GM18951 (cell line): Measurements from ENCODE around the gene TBXA2R.
"Not testable (repeated sequence)": the region's sequence is repeated elsewhere in the genome, so short reads cannot be mapped to it uniquely, and the experiment has no call there.

Source experiments
- POLR2A ChIP-seq: IDR thresholded peaks from 4 replicates; pipeline ENCODE4 v1.6.1; 2011; ENCODE audit warnings: mild to moderate bottlenecking; ENCODE audit not compliant: insufficient read length, insufficient read depth; ENCODE audit errors: extremely low read depth
- in situ Hi-C: fragments of 300-500 bp; cut with MboI; formaldehyde crosslinking; loops from one replicate; pipeline ENCODE4 v1.12.0; 2022; ENCODE audit warnings: low sequenced_read_pairs, mixed read lengths, inconsistent platforms; ENCODE audit not compliant: unreplicated experiment

Gene TBXA2R

DNA sequence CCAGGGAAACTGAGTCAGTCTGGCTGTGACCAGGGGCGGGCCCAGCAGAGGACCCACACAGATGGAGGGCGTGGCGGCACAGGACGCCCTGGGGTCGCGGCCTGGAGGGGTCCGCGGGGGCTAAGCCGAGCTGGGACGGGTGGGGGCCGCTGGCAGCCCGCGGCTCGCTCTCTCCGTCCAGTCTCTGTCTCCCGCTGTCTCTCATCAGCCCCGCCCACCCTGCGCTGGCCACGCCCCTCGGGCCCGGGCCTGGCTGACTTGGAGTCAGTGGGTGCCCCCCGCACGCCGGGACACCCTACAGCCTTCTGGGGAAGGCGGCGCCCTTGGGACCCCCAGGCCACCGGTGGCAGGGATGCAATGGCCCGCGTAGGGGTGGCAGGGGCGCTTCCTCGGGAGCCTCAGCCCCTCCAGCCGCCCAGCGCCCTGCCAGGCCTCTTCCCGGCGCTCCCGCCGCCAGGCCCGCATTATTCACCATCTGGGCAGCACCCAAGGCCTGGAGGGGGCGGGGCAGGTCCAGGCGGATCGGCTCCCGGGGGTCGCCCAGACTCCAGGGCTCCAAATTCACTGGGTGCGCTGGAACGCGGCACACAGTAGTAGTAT lies at the start of gene TBXA2R:
TSS of gene TBXA2R (minus strand) at position 186 of the 600 bp plus-strand sequence. CDS start 6,241 bp downstream, outside the sequence.
- in situ Hi-C loops, result no loop called here
- no peak for TF ChIP-seq POLR2A

DNA sequence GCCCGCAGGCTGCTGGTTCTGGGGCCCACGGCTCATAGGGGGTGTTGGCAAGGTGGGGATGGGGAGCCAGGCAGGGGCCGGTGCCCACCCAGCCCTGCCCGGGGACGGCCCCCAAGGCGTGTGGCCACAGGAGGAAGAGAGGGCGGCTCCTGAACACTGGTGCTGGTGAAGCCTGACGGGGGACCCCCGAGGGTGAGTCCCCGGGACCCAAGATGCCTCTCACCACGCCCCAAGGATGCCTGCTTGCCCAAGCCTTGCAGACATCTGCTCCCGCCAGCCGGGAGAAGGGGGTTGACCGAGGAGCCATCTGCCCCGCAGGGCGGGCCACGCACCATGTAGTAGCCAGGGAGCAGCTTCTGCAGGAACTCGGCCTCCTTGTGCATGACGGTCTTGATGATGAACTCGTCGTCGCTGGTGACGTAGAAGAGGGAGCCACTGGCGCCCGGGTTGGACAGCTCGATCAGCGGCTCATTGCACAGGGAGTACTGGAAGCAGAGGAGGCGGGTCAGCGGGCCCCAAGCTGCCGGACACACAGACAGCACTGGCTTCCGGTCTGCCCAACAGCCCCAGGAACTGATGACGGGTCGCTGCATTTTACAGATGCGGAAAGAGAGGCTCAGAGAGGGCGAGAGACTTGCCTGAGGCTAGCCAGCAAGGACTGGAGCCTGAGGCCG lies 49.5 kb upstream of the TBXA2R start:
- in situ Hi-C loops, result no loop called here
- TF ChIP-seq POLR2A, result no peak

DNA sequence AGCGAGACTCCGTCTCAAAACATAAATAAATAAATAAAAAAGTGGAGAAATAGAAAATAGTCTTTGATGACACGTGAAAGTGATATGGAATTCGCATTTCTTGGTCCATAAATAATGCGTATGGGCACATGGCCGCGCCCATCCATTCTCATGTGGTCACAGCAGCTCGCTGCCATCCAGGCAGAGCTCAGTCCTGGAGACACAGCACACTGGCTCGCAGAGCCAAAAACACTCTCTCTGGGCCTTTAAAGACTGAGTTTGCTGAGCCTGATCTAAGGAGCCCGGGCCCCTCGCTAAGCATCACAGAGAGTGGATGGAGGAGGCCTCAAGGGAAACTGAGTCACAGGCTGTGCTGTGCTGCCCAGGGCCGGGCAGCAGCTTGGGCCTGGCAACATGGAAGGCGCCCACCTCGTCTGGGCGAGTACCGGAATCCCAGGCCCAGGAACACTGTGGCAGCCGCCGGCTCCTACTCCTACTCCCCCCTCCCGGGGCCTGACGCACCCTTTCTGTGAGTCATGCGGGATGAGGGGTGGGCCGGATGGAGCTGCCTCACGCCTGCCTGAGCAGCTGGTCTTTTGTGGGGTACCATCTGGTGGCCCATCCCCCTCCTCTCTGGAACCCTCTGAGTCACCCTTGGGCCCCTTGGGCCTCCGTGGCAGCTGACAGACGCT lies 48.9 kb upstream of the TBXA2R start:
- no peak for TF ChIP-seq POLR2A
- in situ Hi-C loops, result no loop called here

DNA sequence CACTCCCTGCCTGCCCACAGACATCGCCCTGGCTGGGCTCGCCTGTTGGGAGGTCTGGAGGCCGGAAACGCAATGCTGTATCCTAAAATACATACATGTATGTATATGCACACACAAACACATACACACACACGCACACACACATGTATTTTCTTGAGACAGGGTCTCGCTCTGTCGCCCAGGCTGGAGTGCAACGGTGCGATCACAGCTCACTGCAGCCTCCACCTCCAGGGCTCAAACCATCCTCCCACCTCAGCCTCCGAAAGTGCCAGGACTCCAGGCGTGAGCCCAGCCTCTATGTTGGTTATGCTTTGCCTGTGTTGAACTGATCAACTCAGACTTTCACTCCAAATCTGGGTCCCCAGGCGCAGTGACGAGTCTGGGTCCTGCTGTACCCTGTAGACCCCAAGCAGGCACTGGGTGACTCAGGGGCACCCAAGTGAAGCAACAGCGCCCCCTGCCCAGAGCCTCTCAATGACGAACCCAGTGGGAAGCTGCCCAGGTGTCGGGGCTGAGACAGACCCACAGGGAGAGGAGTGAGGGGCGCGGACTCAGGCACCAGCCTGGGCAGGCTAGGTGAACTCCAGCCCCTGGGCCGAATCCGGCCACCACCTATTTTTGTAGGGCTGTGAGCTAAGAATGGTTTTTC lies 47.3 kb upstream of the TBXA2R start:
- in situ Hi-C loops, result no loop called here
- no peak for TF ChIP-seq POLR2A

DNA sequence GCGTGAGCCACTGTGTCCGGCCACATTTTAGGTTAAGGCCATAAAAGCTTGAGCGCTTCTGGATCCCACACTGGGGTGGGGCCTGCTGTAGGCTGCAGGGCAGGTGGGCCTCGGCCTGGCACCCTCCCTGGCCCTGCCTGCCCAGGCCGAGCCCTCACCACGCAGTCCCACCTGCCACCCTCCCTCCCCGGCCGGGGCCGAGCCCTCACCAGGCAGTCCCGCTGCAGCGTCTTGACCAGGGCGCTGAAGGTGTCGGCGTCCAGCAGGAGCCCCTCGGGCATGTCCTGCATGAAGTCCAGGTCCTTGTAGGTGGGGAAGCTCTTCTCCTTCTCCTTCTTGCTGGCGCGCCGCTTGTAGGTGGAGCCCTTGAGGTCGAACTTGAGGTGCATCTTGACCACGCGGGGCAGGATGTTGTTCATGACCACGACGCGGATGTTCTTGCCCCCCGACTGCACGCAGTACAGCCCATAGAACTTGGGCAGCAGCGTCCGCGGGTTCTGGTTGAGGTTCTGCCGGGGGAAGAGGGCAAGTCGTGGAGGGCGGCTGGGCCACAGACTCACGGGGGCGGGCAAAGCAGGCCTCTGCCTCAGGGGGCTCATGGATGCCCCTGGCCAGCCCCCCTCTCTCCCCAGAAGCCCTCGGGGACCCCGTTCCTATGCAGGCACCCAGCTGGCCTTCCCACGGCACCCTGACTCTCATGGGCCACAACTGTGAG lies 46.6 kb upstream of the TBXA2R start:
- no peak for TF ChIP-seq POLR2A
- in situ Hi-C loops, result no loop called here

DNA sequence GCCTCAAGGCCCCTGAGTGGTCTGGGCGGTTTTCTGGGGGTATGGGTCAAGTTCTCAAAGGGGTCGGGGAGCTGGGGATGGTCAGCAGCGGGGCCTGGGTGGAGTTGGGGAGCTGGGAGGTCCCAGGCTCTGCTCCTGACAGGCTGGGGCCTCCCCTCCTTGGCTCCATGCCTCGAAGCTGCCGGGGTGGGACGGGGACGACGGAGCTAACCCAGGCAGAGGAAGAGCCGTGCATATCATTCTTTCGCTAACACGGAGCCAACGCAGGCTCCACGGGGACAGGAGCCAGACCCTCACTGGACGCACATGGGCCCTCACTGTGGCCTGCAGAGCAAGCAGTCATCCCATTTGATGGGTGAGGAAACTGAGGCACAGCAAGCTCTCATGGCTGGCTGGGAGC lies 45.7 kb upstream of the TBXA2R start:
- no peak for TF ChIP-seq POLR2A
- in situ Hi-C loops, result no loop called here

DNA sequence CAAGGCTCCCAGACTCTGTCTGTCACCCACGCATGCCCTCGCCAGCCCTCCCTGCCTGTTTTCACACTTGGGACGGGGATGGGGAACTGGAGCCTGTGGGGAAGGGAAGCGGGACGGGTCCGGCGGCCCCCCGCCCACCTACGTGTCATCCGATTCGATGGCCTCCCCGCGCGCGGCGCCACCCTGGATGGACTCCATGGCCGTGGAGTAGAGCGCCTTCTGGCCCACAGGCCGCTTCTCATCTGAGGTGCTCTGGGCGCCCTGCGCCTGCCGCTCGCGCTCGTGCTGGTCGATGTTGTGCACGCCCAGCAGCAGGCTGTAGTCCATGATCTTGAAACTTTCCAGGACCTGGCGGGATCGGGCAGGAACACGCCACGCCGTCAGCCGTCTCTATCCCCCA lies 45.0 kb upstream of the TBXA2R start:
- in situ Hi-C loops, result no loop called here
- no peak for TF ChIP-seq POLR2A

DNA sequence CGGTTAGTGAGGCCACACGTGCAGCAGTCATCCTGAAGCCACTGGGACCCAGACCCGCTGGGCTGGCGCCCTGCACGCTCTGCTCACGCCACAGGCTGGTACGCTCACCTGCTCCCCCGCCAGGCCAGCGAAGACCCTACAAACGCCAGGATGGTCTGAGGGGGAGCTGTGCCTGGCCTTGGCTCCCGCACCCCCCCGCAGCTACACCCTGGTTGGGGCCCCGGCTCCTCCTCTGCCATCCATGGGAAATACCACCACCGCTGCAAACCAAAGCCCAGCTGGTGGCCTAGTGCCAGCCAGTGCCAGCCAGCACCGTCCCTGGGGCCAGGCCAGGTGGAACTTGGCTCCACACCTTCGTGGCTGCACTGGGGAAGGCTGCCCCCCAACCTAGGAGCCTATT lies 43.2 kb upstream of the TBXA2R start:
- in situ Hi-C loops, result no loop called here
- TF ChIP-seq POLR2A, result no peak

DNA sequence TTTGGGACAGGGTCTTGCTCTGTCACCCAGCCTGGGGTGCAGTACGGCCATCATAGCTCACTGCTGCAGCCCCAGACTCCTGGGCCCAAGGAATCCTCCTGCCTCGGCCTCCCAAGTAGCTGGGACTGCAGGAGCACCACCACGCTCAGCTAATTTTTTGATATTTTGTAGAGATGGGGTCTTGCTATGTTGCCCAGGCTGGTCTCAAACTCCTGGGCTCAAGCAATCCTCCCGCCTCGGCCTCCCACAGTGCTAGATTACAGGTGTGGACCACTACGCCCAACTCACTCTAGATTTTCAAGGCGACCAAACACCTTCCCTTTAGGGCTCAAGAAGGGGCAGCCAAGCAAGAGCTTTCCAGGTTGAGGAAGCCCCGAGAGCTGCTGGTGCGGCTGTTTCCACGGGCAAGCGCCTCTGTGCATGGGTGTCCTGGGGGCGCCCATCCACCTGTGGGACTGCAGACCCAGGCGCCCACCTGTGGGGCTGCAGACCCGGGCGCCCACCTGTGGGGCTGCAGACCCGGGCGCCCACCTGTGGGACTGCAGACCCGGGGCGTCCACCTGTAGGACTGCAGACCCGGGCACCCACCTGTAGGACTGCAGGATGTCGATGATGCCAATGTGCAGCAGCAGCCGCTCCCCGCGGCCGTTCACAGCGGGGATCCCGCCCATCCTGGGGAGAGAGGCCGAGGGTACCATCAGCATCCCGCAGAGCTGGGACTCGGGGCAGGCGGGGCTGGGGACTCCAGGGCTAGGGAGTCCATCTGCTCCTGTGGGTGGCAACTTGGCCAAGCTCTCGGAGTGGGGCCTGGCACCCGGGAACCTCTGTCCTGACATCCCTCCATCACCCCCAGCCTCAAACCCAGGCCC lies 41.6 kb upstream of the TBXA2R start:
- no peak for TF ChIP-seq POLR2A

DNA sequence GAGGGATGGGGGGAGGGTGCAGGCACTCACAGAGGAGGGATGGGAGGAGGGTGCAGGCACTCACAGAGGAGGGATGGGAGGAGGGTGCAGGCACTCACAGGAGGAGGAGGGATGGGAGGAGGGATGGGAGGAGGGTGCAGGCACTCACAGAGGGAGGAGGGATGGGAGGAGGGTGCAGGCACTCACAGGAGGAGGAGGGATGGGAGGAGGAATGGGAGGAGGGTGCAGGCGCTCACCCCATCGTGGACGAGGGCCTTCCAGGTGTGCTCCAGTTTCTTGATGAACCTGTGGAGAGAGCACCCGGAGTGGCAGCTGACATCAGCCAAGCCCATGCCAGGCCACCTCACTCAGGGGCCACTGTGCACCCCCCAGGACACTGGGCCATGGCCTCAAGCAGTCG lies 40.4 kb upstream of the TBXA2R start:
- in situ Hi-C loops, result not testable (repeated sequence)

More for the DNA sequence above, 41.6 kb upstream of the TBXA2R start:
- in situ Hi-C loops, result no loop called here

DNA sequence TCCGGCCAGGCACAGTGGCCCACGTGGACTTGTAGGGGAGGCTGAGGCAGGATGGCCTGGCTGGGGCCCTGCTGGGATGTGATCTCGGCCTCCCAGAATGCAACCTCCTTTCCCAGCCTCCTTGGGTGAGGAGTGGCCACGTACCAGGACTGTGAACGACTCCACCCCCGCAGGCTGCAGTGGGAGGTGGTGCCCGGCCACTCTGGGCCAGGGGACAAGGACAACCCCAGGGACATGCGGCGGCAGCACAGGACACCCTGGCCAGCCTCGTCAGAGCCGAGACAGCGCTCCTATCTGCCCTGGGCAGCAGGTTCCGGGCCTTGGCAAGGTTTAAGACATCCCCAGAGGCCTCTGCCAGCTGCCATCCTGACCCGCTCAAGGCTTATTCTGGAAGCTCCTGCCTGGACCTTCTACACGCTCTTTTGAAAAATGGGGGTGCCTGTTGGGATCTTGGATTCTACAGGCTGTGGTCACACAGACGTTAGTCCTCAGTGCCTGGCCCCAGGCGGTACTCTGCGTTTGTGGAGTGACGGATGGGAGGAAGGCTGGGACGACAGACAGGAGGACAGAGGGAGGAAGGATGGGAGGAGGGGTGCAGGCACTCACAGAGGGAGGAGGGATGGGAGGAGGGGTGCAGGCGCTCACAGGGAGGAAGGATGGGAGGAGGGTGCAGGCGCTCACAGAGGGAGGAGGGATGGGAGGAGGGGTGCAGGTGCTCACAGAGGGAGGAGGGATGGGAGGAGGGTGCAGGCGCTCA lies 39.8 kb upstream of the TBXA2R start:
- TF ChIP-seq POLR2A, result no peak

DNA sequence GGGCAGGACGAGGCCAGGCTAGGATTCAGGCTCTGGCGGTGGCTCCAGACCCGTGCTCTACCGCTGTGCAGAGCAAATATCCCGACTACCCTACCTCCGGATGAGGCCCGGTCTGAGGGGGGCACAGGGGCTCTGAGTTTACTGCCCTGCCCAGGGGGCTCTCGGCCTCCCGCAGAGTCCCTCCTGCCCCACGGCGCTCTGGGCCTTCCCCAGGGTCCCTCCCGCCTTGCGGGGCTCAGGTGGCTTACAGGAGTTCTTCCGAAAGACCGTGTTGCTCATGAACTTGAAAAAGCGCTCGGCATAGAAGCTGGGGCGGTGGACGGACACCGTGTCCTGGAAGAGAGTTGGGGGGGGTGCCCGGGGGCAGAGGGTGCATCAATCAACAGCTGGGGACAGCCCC lies 39.1 kb upstream of the TBXA2R start:
- TF ChIP-seq POLR2A, result no peak
- in situ Hi-C loops, result no loop called here

More for the DNA sequence above, 39.8 kb upstream of the TBXA2R start:
- in situ Hi-C loops, result no loop called here
